Thyroid gland (tissue), 4 donors: ENCODE measurements around the gene PITPNC1. TPM values are rescaled to one million over a fixed set of nuclear protein-coding genes. Genes with fewer than 3 reads are reported as not detected.
"Not testable (repeated sequence)": the region's sequence is repeated elsewhere in the genome, so short reads cannot be mapped to it uniquely, and the experiment has no call there.

Experiments
- DNase-seq, 2 donors: peaks; one replicate each; pipeline ENCODE4 v3.0.0-alpha.2; 2019
- H3K27ac ChIP-seq, 3 donors: fragments of 200-600 bp; sonication (generic); 1 replicate in 2 of 3; 2 replicates in 1 of 3; pipeline ENCODE4 v1.5.1; 2016 to 2019; ENCODE audit warnings: mild to moderate bottlenecking in 1 of 3, moderate library complexity in 1 of 3
- H3K27me3 ChIP-seq: fragments of 200-600 bp; sonication (generic); one replicate; pipeline ENCODE4 v1.5.1; 2019
- H3K36me3 ChIP-seq, 2 donors: fragments of 200-600 bp; sonication (generic); one replicate each; pipeline ENCODE4 v1.5.1; 2016 to 2019
- H3K4me1 ChIP-seq, 2 donors: fragments of 200-600 bp; sonication (generic); one replicate each; pipeline ENCODE4 v1.5.1; 2017 to 2019
- H3K4me3 ChIP-seq, 3 donors: fragments of 200-600 bp; sonication (generic); replicated peaks in 1 of 3; 1 replicate in 2 of 3; 2 replicates in 1 of 3; pipeline ENCODE4 v1.5.1; 2016; ENCODE audit warnings: mild to moderate bottlenecking in 1 of 3
- H3K9me3 ChIP-seq: fragments of 200-600 bp; sonication (generic); one replicate; pipeline ENCODE4 v1.5.1; 2017
- CTCF ChIP-seq, 6 experiments: fragments of 200-600 bp in 3 of 6; fragments of 450-650 bp in 3 of 6; sonication (generic) in 3 of 6; IDR thresholded peaks; one replicate each; pipeline ENCODE4 v1.5.1; 2016 to 2019; ENCODE audit warnings: antibody characterized with exemption in 6 of 6, mild to moderate bottlenecking in 2 of 6, inconsistent platforms in 1 of 6, moderate library complexity in 1 of 6
- POLR2A ChIP-seq, 2 donors: fragments of 450-650 bp; IDR thresholded peaks; one replicate each; pipeline ENCODE4 v1.6.1; 2017; ENCODE audit warnings: antibody characterized with exemption in 2 of 2, mild to moderate bottlenecking in 2 of 2, moderate library complexity in 1 of 2
- WGBS, 2 donors: methylation state at CpG; one replicate each; pipeline ENCODE4 v1.1.5; 2017; 5-methylcytosine and 5-hydroxymethylcytosine counted together
- intact Hi-C: fragments of 100-400 bp; cut with DNase I; formaldehyde crosslinking; loops from one replicate; pipeline ENCODE4 v1.15.1; 2023
- total RNA-seq, 4 donors: library from RNA; depleted of rRNA; stranded (reverse); fragments of >200 nt; gene quantifications; one replicate each; pipeline ENCODE4 v1.2.3, GENCODE V29; 2016

Gene PITPNC1
- total RNA-seq, 4 donors from 2014 or later = 3.6 to 14.2 (median 7.3) TPM

- intact Hi-C loops = loop anchor here (10.0 kb wide), 1 partner anchor 214 kb away; no protein-coding TSS in a partner anchor
- no peak overlapping the region for H3K27ac ChIP-seq
- no peak overlapping the region for H3K4me3 ChIP-seq
- 98 to 100% methylated on average over 1 of the region's 1 CpG for WGBS, 2 donors
- no peaks in the 10 kb centered on the region for H3K27me3 ChIP-seq
- DNase-seq = no peak
- TF ChIP-seq CTCF (IDR thresholded peaks at IDR 0.05) (no peak), POLR2A (IDR thresholded peaks at IDR 0.05) (no peak)
- H3K36me3 ChIP-seq = no peaks in the 10 kb centered on the region
- peaks cover 4 to 29% of the 10 kb centered on the region in 2 donors for H3K4me1 ChIP-seq
- no peaks in the 10 kb centered on the region for H3K9me3 ChIP-seq
These were observed 94.0 kb downstream of the PITPNC1 start for GRCh38 chr17:67471118-67471517.

GRCh38 chr17:67472606-67473005, 95.5 kb downstream of the PITPNC1 start:
- H3K27ac ChIP-seq, H3K4me3 ChIP-seq, H3K27me3 ChIP-seq, H3K36me3 ChIP-seq, H3K9me3 ChIP-seq, DNase-seq: not testable (repeated sequence)
- 75 to 87% methylated on average over 4 of the region's 4 CpGs for WGBS, 2 donors
- peaks cover 4 to 31% of the 10 kb centered on the region in 2 donors for H3K4me1 ChIP-seq
- intact Hi-C loops = loop anchor here (10.0 kb wide), 1 partner anchor 212 kb away; no protein-coding TSS in a partner anchor

- Histone ChIP-seq H3K4me3 (no peak overlapping the region), H3K27me3 (no peaks in the 10 kb centered on the region), H3K4me1 (peaks cover 4 to 44% of the 10 kb centered on the region in 2 donors), H3K27ac (peak overlapping the region in 2 of 3 donors; percentile 56 to 75), H3K36me3 (no peaks in the 10 kb centered on the region), H3K9me3 (no peaks in the 10 kb centered on the region)
- intact Hi-C loops = loop anchor here (10.0 kb wide), 1 partner anchor 211 kb away; no protein-coding TSS in a partner anchor
- DNase-seq = no peak
- 68 to 77% methylated on average over 12 of the region's 12 CpGs for WGBS, 2 donors
- TF ChIP-seq POLR2A (IDR thresholded peaks at IDR 0.05) (no peak), CTCF (IDR thresholded peaks at IDR 0.05) (no peak)
These were observed 97.1 kb downstream of the PITPNC1 start for GRCh38 chr17:67474081-67474661.

- H3K27me3 ChIP-seq = no peaks in the 10 kb centered on the region
- WGBS, 2 donors = 40 to 41% methylated on average over 23 of the region's 23 CpGs
- no peak overlapping the region for H3K4me3 ChIP-seq
- peaks cover 4 to 37% of the 10 kb centered on the region in 2 donors for H3K4me1 ChIP-seq
- peak; percentile 87 to 89 for DNase-seq
- H3K27ac ChIP-seq = peak overlapping the region; percentile 5 to 75 (median 56)
- no peaks in the 10 kb centered on the region for H3K9me3 ChIP-seq
- TF ChIP-seq POLR2A (IDR thresholded peaks at IDR 0.05) = peak in 1 of 2 donors; percentile 10
- TF ChIP-seq CTCF (IDR thresholded peaks at IDR 0.05) = peak; percentile 72 to 97 (median 93)
- no peaks in the 10 kb centered on the region for H3K36me3 ChIP-seq
- intact Hi-C loops = loop anchor here (5.0 to 10.0 kb wide), 3 partner anchors 98 to 209 kb away; partner anchors contain the start of gene PITPNC1
These were observed 98.3 kb downstream of the PITPNC1 start for GRCh38 chr17:67475161-67475937.

- H3K27me3 ChIP-seq = no peaks in the 10 kb centered on the region
- intact Hi-C loops = loop anchor here (5.0 to 10.0 kb wide), 3 partner anchors 100 to 208 kb away; partner anchors contain the start of gene PITPNC1
- peaks cover 4 to 37% of the 10 kb centered on the region in 2 donors for H3K4me1 ChIP-seq
- no peak for DNase-seq
- no peaks in the 10 kb centered on the region for H3K9me3 ChIP-seq
- H3K4me3 ChIP-seq = no peak overlapping the region
- 91 to 99% methylated on average over 7 of the region's 7 CpGs for WGBS, 2 donors
- no peaks in the 10 kb centered on the region for H3K36me3 ChIP-seq
- no peak for TF ChIP-seq POLR2A (IDR thresholded peaks at IDR 0.05)
- no peak for TF ChIP-seq CTCF (IDR thresholded peaks at IDR 0.05)
- H3K27ac ChIP-seq = no peak overlapping the region
These were observed 99.8 kb downstream of the PITPNC1 start for GRCh38 chr17:67476787-67477335.
